Tibial artery (tissue), 4 donors: Measurements from ENCODE around the gene ACADM.

ENCODE experiments used
- DNase-seq, 2 donors: peaks; one replicate each; pipeline ENCODE4 v3.0.0-alpha.2; 2019
- H3K27ac ChIP-seq, 2 donors: fragments of 200-600 bp; sonication (generic) in 1 of 2; 1 replicate in 1 of 2; 2 replicates in 1 of 2; pipeline ENCODE4 v1.5.1; 2018 to 2019; ENCODE audit warnings: mild to moderate bottlenecking in 1 of 2
- H3K27me3 ChIP-seq, 2 donors: fragments of 200-600 bp; sonication (generic) in 1 of 2; one replicate each; pipeline versions ENCODE4 v1.5.1 to v1.6.0; 2016 to 2019
- H3K36me3 ChIP-seq, 3 donors: fragments of 200-600 bp; sonication (generic) in 2 of 3; one replicate each; pipeline ENCODE4 v1.5.1; 2016 to 2019; ENCODE audit warnings: mild to moderate bottlenecking in 2 of 3
- H3K4me1 ChIP-seq, 4 donors: fragments of 200-600 bp; sonication (generic) in 2 of 4; 1 replicate in 3 of 4; 2 replicates in 1 of 4; pipeline ENCODE4 v1.5.1; 2016 to 2019
- H3K4me3 ChIP-seq, 2 donors: fragments of 200-600 bp; sonication (generic) in 1 of 2; 1 replicate in 1 of 2; 2 replicates in 1 of 2; pipeline ENCODE4 v1.5.1; 2018 to 2019; ENCODE audit warnings: mild to moderate bottlenecking in 2 of 2
- H3K9me3 ChIP-seq, 3 donors: fragments of 200-600 bp; sonication (generic) in 1 of 3; one replicate each; pipeline ENCODE4 v1.5.1; 2016 to 2019
- CTCF ChIP-seq, 2 experiments: fragments of 200-600 bp in 1 of 2; fragments of 450-650 bp in 1 of 2; IDR thresholded peaks; one replicate each; pipeline ENCODE4 v1.5.1; 2017 to 2019; ENCODE audit warnings: antibody characterized with exemption in 2 of 2, mild to moderate bottlenecking in 1 of 2, moderate library complexity in 1 of 2
- intact Hi-C: fragments of 100-400 bp; cut with DNase I; formaldehyde crosslinking; loops from one replicate; pipeline ENCODE4 v1.15.0; 2023; ENCODE audit warnings: low total_unique reads

ACADM gene

GRCh38 chr1:75812065-75812464, 87.6 kb downstream of the ACADM start:
- intact Hi-C loops: no loop called here
- TF ChIP-seq CTCF (IDR thresholded peaks at IDR 0.05): no peak
- H3K36me3 ChIP-seq: peaks cover 0 to 4% (median 0%) of the 10 kb centered on the region in 3 donors
- no peak for DNase-seq
- H3K4me1 ChIP-seq: no peaks in the 10 kb centered on the region
- H3K4me3 ChIP-seq: no peak overlapping the region
- no peak overlapping the region for H3K27ac ChIP-seq
- H3K9me3 ChIP-seq: no peaks in the 10 kb centered on the region
- H3K27me3 ChIP-seq: no peaks in the 10 kb centered on the region
